NCI-H1694 treated with DMSO at 0.1 percent for 48 hours (cell line): ENCODE measurements around the gene RPN2.

ENCODE experiments used
- DNase-seq: peaks from one replicate; lab custom pipeline; 2025; lab: John Stamatoyannopoulos, UW

Gene RPN2

GRCh38 chr20:37243076-37243936 lies 64.2 kb downstream of the RPN2 start:
- DNase-seq: no peak

DNA sequence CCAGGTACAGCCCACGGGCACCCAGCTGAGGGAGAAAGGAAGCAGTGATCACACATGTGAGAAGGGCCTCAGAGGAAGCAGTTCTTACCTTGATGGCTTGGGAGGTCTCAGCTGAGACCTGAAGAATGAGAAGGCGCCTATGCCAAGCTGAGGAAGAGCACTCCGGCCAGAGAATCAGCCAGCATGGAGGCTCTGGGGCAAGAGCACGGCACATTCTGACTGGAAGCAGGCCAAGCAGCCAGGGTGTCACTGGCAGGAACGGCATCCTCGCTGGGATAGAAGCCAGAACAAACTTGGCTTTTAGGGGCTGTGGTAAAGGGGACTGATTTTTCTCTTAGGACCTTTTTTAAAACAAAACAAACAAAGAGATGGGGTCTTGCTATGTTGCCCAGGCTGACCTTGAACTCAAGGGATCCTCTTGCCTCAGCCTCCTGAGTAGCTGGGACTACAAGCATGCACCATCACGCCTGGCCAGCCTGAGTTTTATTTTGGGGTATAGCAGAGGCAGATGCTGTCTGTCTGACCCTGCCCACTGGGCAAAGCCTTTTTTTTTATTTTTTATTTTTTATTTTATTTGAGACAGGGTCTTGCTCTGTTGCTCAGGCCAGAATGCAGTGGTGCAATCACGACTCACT lies 64.9 kb downstream of the RPN2 start:
- peak; percentile 28 for DNase-seq

DNA sequence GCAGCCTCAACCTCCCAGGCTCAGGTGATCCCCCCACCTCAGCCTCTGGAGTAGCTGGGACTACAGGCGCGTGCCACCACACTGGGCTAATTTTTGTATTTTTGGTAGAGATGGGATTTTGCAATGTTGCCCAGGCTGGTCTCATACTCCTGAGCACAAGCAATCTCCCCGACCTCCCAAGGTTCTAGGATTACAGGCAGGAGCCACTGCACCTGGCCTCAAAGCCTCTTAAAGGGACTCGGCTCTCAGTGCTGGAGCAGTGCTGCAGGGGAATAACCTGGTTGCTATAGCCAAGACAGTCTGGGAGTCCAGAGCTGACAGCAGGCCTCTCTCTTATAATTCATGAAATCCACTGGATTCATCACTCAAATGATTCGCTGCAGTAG lies 65.4 kb downstream of the RPN2 start:
- no peak for DNase-seq

DNA sequence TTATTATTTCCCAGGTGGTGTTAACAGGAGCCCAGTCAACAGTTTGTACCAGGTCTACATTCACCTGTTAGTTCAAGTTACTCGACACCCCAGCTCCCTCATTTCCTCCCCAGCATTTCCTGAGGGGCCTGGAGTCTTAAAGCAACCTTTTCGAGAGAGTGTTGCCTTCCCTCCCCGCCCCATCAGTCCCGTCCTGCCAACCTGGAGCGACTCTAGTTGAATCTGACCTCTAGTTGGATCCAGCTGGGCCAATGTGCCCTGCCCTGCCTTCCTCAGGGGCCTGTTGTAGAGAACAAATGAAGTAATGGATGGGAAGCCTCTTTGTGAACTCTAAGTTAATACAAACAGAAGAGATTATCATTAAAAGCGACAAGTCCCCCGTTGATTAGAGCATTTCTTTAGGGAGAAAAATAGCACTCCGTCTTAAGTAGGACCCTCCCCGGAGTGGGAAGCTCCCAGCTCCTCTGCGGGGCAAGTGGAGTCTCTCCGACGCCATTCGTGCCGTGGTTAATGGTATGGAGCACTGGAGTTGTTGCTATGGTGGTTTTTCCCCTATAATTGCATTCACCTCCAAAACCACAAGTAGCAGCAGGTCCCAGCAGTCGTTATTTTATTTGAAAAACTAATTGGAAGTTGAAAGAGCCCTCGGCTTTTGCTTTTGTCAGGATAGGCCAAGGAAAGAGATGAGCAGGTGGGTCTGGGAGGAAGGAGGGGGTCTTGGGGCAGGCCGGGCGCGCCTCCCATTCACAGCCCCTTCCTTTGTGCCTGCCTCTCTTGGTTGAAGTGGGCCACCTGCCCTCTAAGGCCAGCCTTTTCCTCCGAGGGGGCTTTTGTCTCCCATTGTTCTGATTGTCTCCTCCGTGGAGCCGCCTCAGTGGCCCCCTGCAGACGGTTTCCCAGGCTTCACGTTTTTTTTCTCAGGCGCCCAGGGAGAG lies 66.4 kb downstream of the RPN2 start:
- no peak for DNase-seq

- DNase-seq: no peak
Measured at GRCh38 chr20:37246736-37247135, 67.6 kb downstream of the RPN2 start.

DNA sequence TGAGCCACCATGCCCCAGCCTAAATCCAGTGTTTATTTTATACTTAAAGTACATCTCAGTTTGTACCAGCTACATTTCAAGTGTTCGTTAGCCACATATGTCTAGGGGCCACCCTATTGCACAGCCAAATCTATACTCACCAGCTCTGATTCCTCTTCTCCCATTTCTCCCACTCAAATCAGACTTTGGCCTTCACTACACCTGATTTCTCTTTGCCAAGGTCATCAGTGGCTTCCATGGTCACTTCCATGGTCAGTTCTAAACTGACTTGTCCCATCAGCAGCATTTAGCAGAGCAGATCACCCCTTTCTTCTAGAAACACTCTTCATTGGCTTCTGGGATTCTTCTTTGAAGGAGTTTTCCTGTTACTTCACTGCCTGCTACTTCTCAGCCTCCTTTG lies 68.4 kb downstream of the RPN2 start:
- DNase-seq: no peak

DNA sequence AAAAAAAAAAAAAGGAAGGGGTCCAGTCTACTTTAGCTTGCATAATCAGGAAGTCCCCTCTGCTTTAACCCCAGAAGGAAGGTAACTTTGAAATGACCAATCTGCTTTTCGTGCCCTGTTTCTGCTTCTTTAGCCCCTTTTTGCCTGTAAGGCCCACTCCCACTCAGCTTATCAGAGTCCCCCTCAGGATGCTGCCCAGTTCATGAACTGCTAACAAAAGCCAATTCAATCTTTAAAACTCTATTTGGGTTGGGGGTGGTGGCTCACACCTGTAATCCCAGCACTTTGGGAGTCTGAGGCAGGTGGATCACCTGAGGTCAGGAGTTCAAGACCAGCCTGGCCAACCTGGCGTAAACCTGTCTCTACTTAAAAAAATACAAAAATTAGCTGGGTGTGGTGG lies 70.2 kb downstream of the RPN2 start:
- no peak for DNase-seq

GRCh38 chr20:37251825-37252477 lies 72.8 kb downstream of the RPN2 start:
- no peak for DNase-seq

DNA sequence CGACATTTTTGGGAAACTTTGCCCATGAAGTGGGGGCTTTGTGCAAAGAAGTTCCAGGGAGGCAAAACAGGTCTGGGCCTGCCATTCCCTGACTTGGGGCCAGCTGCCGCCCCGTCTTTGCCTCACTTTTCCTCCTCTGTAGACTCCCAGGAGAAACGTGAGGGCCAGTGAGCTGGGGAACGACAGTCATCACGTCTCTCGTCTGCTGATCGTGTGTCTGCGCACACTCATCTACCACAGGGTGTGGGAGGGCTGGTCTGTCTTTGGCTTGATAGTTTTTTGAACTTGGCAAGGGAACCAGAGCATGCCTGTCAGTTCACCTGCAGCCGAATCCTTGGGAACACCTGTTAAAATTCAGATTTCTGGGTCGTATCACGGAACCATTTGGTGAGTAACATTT lies 74.0 kb downstream of the RPN2 start:
- DNase-seq: no peak

GRCh38 chr20:37254114-37254878 lies 75.2 kb downstream of the RPN2 start:
- DNase-seq: no peak

GRCh38 chr20:37256286-37256685 lies 77.2 kb downstream of the RPN2 start:
- DNase-seq: no peak

DNA sequence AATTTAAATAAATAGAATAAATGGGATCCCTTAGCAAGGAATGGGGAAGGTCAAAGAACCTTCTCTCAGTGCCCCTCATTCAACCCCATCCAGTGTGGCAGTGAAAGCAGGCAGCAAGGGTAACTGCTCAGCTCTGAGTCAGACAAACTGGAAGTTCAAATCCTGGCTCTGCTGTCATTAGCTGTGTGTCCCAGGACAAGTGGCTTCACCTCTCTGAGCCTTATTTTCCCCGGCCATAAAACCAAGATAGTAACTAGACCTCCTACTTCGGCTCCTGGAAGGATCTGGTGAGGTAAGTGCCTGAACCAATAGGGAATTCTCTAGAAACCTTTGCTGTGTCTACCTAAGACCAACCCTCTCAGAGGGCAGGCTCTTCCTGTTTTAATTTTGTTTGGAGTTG lies 78.4 kb downstream of the RPN2 start:
- no peak for DNase-seq

GRCh38 chr20:37257988-37258387 lies 78.9 kb downstream of the RPN2 start:
- no peak for DNase-seq

GRCh38 chr20:37259031-37259430 lies 79.9 kb downstream of the RPN2 start:
- no peak for DNase-seq

GRCh38 chr20:37259865-37260264 lies 80.7 kb downstream of the RPN2 start:
- DNase-seq: no peak

DNA sequence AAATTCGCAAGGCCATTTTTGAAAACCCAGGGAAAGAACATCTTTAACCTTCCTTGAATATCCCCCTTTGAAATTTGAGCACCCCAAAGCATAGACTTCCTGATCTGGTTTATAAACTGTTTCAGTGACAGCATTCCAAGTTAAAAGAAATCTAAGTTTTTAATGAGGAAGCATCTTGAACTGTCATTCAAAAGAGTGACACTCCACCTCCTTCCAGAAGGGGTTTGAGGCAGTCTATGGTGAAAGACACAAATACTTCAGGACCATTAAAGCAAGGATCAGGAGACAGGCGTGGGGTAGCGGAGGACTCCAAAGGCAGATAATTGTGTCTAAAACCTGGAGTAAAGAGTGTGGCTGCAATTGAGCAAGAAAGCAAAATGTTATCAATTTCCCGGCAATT lies 81.8 kb downstream of the RPN2 start:
- no peak for DNase-seq

- DNase-seq: no peak
Measured at GRCh38 chr20:37261714-37262113, 82.6 kb downstream of the RPN2 start, which contains the start of gene GHRH. GHRH (minus strand) TSS chr20:37261814; CDS start chr20:37256889, 4,925 bp downstream.

- DNase-seq: no peak
Measured at GRCh38 chr20:37262505-37262904, 83.4 kb downstream of the RPN2 start.

DNA sequence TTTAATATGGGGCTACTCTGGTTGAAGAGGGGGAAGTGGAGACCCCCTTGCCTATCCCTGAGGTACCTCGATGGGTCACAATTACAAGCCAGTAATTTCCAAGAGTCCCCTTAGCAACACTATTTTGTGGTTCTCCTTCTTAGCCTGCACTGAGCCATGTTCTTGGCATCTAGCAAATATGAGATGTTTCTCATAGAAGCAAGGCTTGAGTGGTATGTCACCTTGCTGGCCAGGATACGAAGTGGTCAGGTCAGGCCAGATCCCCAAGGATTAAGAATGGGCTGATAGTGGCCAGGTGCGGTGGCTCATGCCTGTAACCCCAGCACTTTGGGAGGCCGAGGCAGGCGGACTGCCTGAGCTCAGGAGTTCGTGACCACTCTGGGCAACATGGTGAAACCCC lies 84.6 kb downstream of the RPN2 start:
- DNase-seq: no peak

GRCh38 chr20:37265152-37265551 lies 86.0 kb downstream of the RPN2 start:
- no peak for DNase-seq
